Adipocyte (in vitro differentiated cells): ENCODE measurements around the gene CHRDL1.

Experiments used
- DNase-seq: peaks from one replicate; pipeline ENCODE4 v3.0.0-alpha.2; 2015; ENCODE audit warnings: low read depth
- H3K27me3 ChIP-seq: replicated peaks from 2 replicates; pipeline ENCODE4 v1.7.0; 2013; ENCODE audit warnings: mild to moderate bottlenecking, low read length, moderate library complexity; ENCODE audit not compliant: control insufficient read depth, insufficient read depth
- H3K36me3 ChIP-seq: 2 replicates; pipeline ENCODE4 v1.7.0; 2013; ENCODE audit warnings: low read length, mild to moderate bottlenecking, moderate library complexity; ENCODE audit not compliant: control insufficient read depth, insufficient read depth, severe bottlenecking
- H3K4me1 ChIP-seq: 2 replicates; pipeline ENCODE4 v1.7.0; 2013; ENCODE audit warnings: mild to moderate bottlenecking, low read length, moderate library complexity; ENCODE audit not compliant: control insufficient read depth, insufficient read depth
- H3K4me3 ChIP-seq: 2 replicates; pipeline ENCODE4 v1.7.0; 2013; ENCODE audit warnings: mild to moderate bottlenecking, low read length, moderate library complexity
- H3K9ac ChIP-seq: 2 replicates; pipeline ENCODE4 v1.7.0; 2013; ENCODE audit warnings: mild to moderate bottlenecking, low read length, moderate library complexity
- H3K9me3 ChIP-seq: 2 replicates; pipeline ENCODE4 v1.7.0; 2013; ENCODE audit warnings: mild to moderate bottlenecking, low read length, moderate library complexity; ENCODE audit not compliant: control insufficient read depth

CHRDL1 gene

GRCh38 chrX:110794601-110795000, 1.0 kb downstream of the CHRDL1 start:
- H3K9me3 ChIP-seq: no peaks in the 10 kb centered on the region
- H3K36me3 ChIP-seq: no peaks in the 10 kb centered on the region
- H3K27me3 ChIP-seq: peaks cover 6% of the 10 kb centered on the region
- peaks cover 10% of the 10 kb centered on the region for H3K4me1 ChIP-seq
- peak overlapping the region; percentile 82 for H3K4me3 ChIP-seq
- DNase-seq: no peak
- H3K9ac ChIP-seq: peak overlapping the region; percentile 86

GRCh38 chrX:110791071-110791470, 4.5 kb downstream of the CHRDL1 start:
- DNase-seq: no peak
- Histone ChIP-seq H3K27me3 (peaks cover 17% of the 10 kb centered on the region), H3K9me3 (no peaks in the 10 kb centered on the region), H3K4me3 (peak overlapping the region; percentile 51), H3K36me3 (no peaks in the 10 kb centered on the region), H3K4me1 (peaks cover 10% of the 10 kb centered on the region), H3K9ac (no peak overlapping the region)

GRCh38 chrX:110786486-110786885, 9.1 kb downstream of the CHRDL1 start:
- H3K4me1 ChIP-seq: no peaks in the 10 kb centered on the region
- DNase-seq: no peak
- no peak overlapping the region for H3K9ac ChIP-seq
- peaks cover 4% of the 10 kb centered on the region for H3K9me3 ChIP-seq
- no peak overlapping the region for H3K4me3 ChIP-seq
- peaks cover 15% of the 10 kb centered on the region for H3K27me3 ChIP-seq
- H3K36me3 ChIP-seq: no peaks in the 10 kb centered on the region

GRCh38 chrX:110759785-110760184, 35.8 kb downstream of the CHRDL1 start:
- Histone ChIP-seq H3K4me3 (peak overlapping the region; percentile 54), H3K27me3 (no peaks in the 10 kb centered on the region), H3K9ac (no peak overlapping the region), H3K36me3 (peaks cover 11% of the 10 kb centered on the region), H3K4me1 (peaks cover 29% of the 10 kb centered on the region), H3K9me3 (peaks cover 19% of the 10 kb centered on the region)
- no peak for DNase-seq

GRCh38 chrX:110758781-110759422, 36.7 kb downstream of the CHRDL1 start:
- Histone ChIP-seq H3K9me3 (peaks cover 13% of the 10 kb centered on the region), H3K27me3 (peaks cover 2% of the 10 kb centered on the region), H3K36me3 (peaks cover 11% of the 10 kb centered on the region), H3K4me1 (peaks cover 36% of the 10 kb centered on the region), H3K4me3 (peak overlapping the region; percentile 54), H3K9ac (peak overlapping the region; percentile 54)
- no peak for DNase-seq

- Histone ChIP-seq H3K9ac (no peak overlapping the region), H3K27me3 (peaks cover 7% of the 10 kb centered on the region), H3K36me3 (peaks cover 7% of the 10 kb centered on the region), H3K9me3 (peaks cover 13% of the 10 kb centered on the region), H3K4me1 (peaks cover 47% of the 10 kb centered on the region), H3K4me3 (no peak overlapping the region)
- DNase-seq: no peak
Measured at GRCh38 chrX:110755611-110756010, 40.0 kb downstream of the CHRDL1 start.

- H3K9me3 ChIP-seq: peaks cover 13% of the 10 kb centered on the region
- H3K27me3 ChIP-seq: peaks cover 7% of the 10 kb centered on the region
- H3K4me1 ChIP-seq: peaks cover 46% of the 10 kb centered on the region
- no peak overlapping the region for H3K9ac ChIP-seq
- no peak for DNase-seq
- peaks cover 7% of the 10 kb centered on the region for H3K36me3 ChIP-seq
- peak overlapping the region; percentile 20 for H3K4me3 ChIP-seq
Measured at GRCh38 chrX:110755061-110755460, 40.6 kb downstream of the CHRDL1 start.

- no peak for DNase-seq
- Histone ChIP-seq H3K9ac (peak overlapping the region; percentile 71), H3K36me3 (no peaks in the 10 kb centered on the region), H3K27me3 (peaks cover 7% of the 10 kb centered on the region), H3K4me1 (peaks cover 68% of the 10 kb centered on the region), H3K9me3 (no peaks in the 10 kb centered on the region), H3K4me3 (peak overlapping the region; percentile 15)
Measured at GRCh38 chrX:110750526-110751189, 45.0 kb downstream of the CHRDL1 start.

- no peak for DNase-seq
- no peaks in the 10 kb centered on the region for H3K36me3 ChIP-seq
- H3K9ac ChIP-seq: no peak overlapping the region
- H3K4me1 ChIP-seq: peaks cover 67% of the 10 kb centered on the region
- H3K9me3 ChIP-seq: no peaks in the 10 kb centered on the region
- H3K27me3 ChIP-seq: peaks cover 3% of the 10 kb centered on the region
- no peak overlapping the region for H3K4me3 ChIP-seq
Measured at GRCh38 chrX:110748256-110748806, 47.3 kb downstream of the CHRDL1 start.

- no peaks in the 10 kb centered on the region for H3K36me3 ChIP-seq
- peaks cover 75% of the 10 kb centered on the region for H3K4me1 ChIP-seq
- no peaks in the 10 kb centered on the region for H3K27me3 ChIP-seq
- H3K4me3 ChIP-seq: no peak overlapping the region
- no peaks in the 10 kb centered on the region for H3K9me3 ChIP-seq
- peak overlapping the region; percentile 44 for H3K9ac ChIP-seq
- DNase-seq: no peak
Measured at GRCh38 chrX:110746014-110746413, 49.6 kb downstream of the CHRDL1 start.

- Histone ChIP-seq H3K9ac (peak overlapping the region; percentile 68), H3K4me3 (no peak overlapping the region), H3K4me1 (peaks cover 81% of the 10 kb centered on the region), H3K9me3 (no peaks in the 10 kb centered on the region), H3K36me3 (no peaks in the 10 kb centered on the region), H3K27me3 (no peaks in the 10 kb centered on the region)
- no peak for DNase-seq
Measured at GRCh38 chrX:110745288-110745687, 50.3 kb downstream of the CHRDL1 start.
